GM12878 (cell line): Measurements from ENCODE around the gene TCF12. TPM values are rescaled to one million over a fixed set of nuclear protein-coding genes. Genes with fewer than 3 reads are reported as not detected.

ENCODE experiments used
- ATAC-seq: fragments of 200-7000 bp; cut with Tn5 transposase; 3 replicates; pipeline ENCODE4 v1.9.1; 2020; ENCODE audit warnings: mild to moderate bottlenecking, moderate library complexity
- BruUV-seq: library from RNA; stranded (reverse); fragments of 400-500 nt; replicated peaks from 2 replicates; lab custom pipeline; 2021; lab: Mats Ljungman, UMichigan
- CTCF ChIA-PET: fragments of 300-600 bp; sonication (Branson Sonifier 250); formaldehyde crosslinking; extraction: SDS; loops from one replicate; lab custom pipeline; 2021; ENCODE audit warnings: inconsistent platforms; lab: Yijun Ruan, JAX
- POLR2A ChIA-PET: fragments of 350-600 bp; formaldehyde crosslinking; extraction: SDS; loops from one replicate; lab custom pipeline; 2021; ENCODE audit warnings: inconsistent platforms; lab: Charles Lee
- RAD21 ChIA-PET: fragments of 300-600 bp; sonication (Branson Sonifier 250); formaldehyde crosslinking; loops from one replicate; lab custom pipeline; 2023; ENCODE audit warnings: antibody characterized with exemption; ENCODE audit not compliant: unreplicated experiment; lab: Charles Lee
- SMC1A ChIA-PET: fragments of 300-600 bp; sonication (Branson Sonifier 250); formaldehyde crosslinking; loops from one replicate; lab custom pipeline; 2023; ENCODE audit not compliant: unreplicated experiment, uncharacterized antibody; lab: Charles Lee
- DNase-seq: peaks from one replicate; pipeline ENCODE4 v3.0.0-alpha.2; 2011; ENCODE audit warnings: low read depth, low spot score
- FAIRE-seq: peaks from 3 replicates; lab custom pipeline; 2011; peaks lifted over from hg19 to GRCh38; lab: Jason Lieb, UNC
- H2AFZ ChIP-seq: 2 replicates; pipeline ENCODE4 v1.6.0; 2011; ENCODE audit warnings: low read depth, low read length, control low read depth; ENCODE audit not compliant: control insufficient read depth
- H3K27ac ChIP-seq: 2 replicates; pipeline ENCODE4 v1.5.1; 2011; ENCODE audit warnings: control low read depth; ENCODE audit not compliant: control insufficient read depth, insufficient read depth
- H3K27me3 ChIP-seq, 2 experiments: replicated peaks in 1 of 2; 2 replicates each; pipeline versions ENCODE4 v1.6.0 to v1.6.1; 2011; ENCODE audit warnings: low read length in 1 of 2; ENCODE audit not compliant: control insufficient read depth in 2 of 2, insufficient read depth in 2 of 2
- H3K36me3 ChIP-seq, 2 experiments: 2 replicates each; pipeline ENCODE4 v1.5.1; 2011; ENCODE audit warnings: low read length in 1 of 2; ENCODE audit not compliant: control insufficient read depth in 2 of 2, insufficient read depth in 2 of 2
- H3K4me1 ChIP-seq: 2 replicates; pipeline ENCODE4 v1.6.1; 2011; ENCODE audit warnings: mild to moderate bottlenecking, low read length, moderate library complexity, mixed read lengths; ENCODE audit not compliant: control insufficient read depth, insufficient read depth
- H3K4me2 ChIP-seq: 2 replicates; pipeline ENCODE4 v1.6.0; 2011; ENCODE audit warnings: control low read depth; ENCODE audit not compliant: control insufficient read depth, insufficient read depth
- H3K4me3 ChIP-seq: fragments of 200-600 bp; sonication (generic); 2 replicates; pipeline ENCODE4 v1.5.1; 2016
- H3K79me2 ChIP-seq: 2 replicates; pipeline ENCODE4 v1.6.0; 2011; ENCODE audit warnings: low read length; ENCODE audit not compliant: control insufficient read depth, insufficient read depth
- H3K9ac ChIP-seq: 2 replicates; pipeline ENCODE4 v1.8.0; 2011; ENCODE audit warnings: low read length, control low read depth, mixed read lengths; ENCODE audit not compliant: control insufficient read depth, insufficient read depth
- H3K9me3 ChIP-seq: replicated peaks from 3 replicates; pipeline ENCODE4 v1.5.1; 2011; ENCODE audit warnings: mild to moderate bottlenecking, low read length; ENCODE audit not compliant: control insufficient read depth, insufficient read depth
- H4K20me1 ChIP-seq: 2 replicates; pipeline ENCODE4 v1.6.0; 2011; ENCODE audit not compliant: control insufficient read depth, insufficient read depth
- NFIC ChIP-seq: IDR thresholded peaks from 2 replicates; pipeline ENCODE4 v1.6.1; 2012; ENCODE audit warnings: low read depth, mild to moderate bottlenecking, inconsistent platforms, low read length, moderate library complexity
- PAX5 ChIP-seq: IDR thresholded peaks from 2 replicates; pipeline ENCODE4 v1.6.1; 2011; ENCODE audit warnings: low read depth, low read length, borderline replicate concordance
- PBX3 ChIP-seq: IDR thresholded peaks from 2 replicates; pipeline ENCODE4 v1.6.1; 2011; ENCODE audit warnings: mild to moderate bottlenecking, low read depth, low read length, moderate library complexity; ENCODE audit not compliant: insufficient replicate concordance
- POU2F2 ChIP-seq: IDR thresholded peaks from 3 replicates; pipeline ENCODE4 v1.6.1; 2011; ENCODE audit warnings: low read depth, mild to moderate bottlenecking, low read length, borderline replicate concordance
- PRDM15 ChIP-seq: fragments of 450-650 bp; formaldehyde crosslinking; IDR thresholded peaks from 2 replicates; pipeline ENCODE4 v1.4.0; 2020; ENCODE audit warnings: mild to moderate bottlenecking, moderate library complexity
- RCOR1 ChIP-seq: conservative IDR thresholded peaks from 2 replicates; pipeline ENCODE4 v1.6.1; 2012; ENCODE audit warnings: low read depth, low read length, improper control_type of control experiment
- TCF7 ChIP-seq: IDR thresholded peaks from 2 replicates; pipeline ENCODE4 v1.6.1; 2014; ENCODE audit warnings: antibody characterized with exemption, borderline replicate concordance
- in situ Hi-C: fragments of 300-500 bp; cut with MboI; formaldehyde crosslinking; loops from 9 replicates; pipeline ENCODE4 v1.14.3; 2018; ENCODE audit warnings: mixed read lengths
- intact Hi-C: fragments of 100-400 bp; cut with micrococcal nuclease; formaldehyde crosslinking; loops from one replicate; pipeline ENCODE4 v1.14.2; 2022; ENCODE audit not compliant: unreplicated experiment
- polyA plus RNA-seq, 11 experiments: library from polyadenylated mRNA; depleted of rRNA in 4 of 11; unstranded in 6 of 11; stranded (reverse) in 5 of 11; fragments of >200 nt; fragmentation: Nextera tagmentation in 4 of 11; fragmentation: Illumina TruSeq in 1 of 11; extraction: Ambion mirVana in 4 of 11; extraction: Trizol in 1 of 11; gene quantifications; 1 replicate in 1 of 11; 2 replicates in 10 of 11; pipeline versions ENCODE4 v1.2.1 to v1.2.3, GENCODE V29; 2011 to 2016; ENCODE audit warnings: inconsistent platforms in 2 of 11, missing spikeins in 2 of 11, low read depth in 1 of 11
- total RNA-seq, 4 experiments: library from RNA; depleted of rRNA in 3 of 4; stranded (reverse); fragments of >200 nt in 3 of 4; fragmentation: Illumina TruSeq in 1 of 4; extraction: Trizol in 1 of 4; gene quantifications; 2 replicates each; pipeline versions ENCODE4 v1.2.1 to v1.2.3, GENCODE V29; 2013 to 2021

TCF12 gene
- total and polyA plus RNA-seq, 10 of the 15 experiments (the other 5 are each of a cell fraction or from before 2014, with no cell fraction given), result 8.2 to 70.9 (median 49.5) TPM

- TF ChIP-seq PAX5 (no peak), PBX3 (no peak), NFIC (no peak), POU2F2 (no peak)
Measured at GRCh38 chr15:56936929-56937328, 18.5 kb downstream of the TCF12 start (continued).

GRCh38 chr15:56939257-56939656 lies 20.8 kb downstream of the TCF12 start:
- Histone ChIP-seq H3K27me3 (no peaks in the 10 kb centered on the region), H3K36me3 (no peaks in the 10 kb centered on the region), H3K27ac (no peak overlapping the region), H3K4me1 (no peaks in the 10 kb centered on the region), H3K9ac (no peak overlapping the region), H3K4me2 (no peak overlapping the region), H3K9me3 (peaks cover 2% of the 10 kb centered on the region; the same call in 2 of the 3 replicates), H3K79me2 (peaks cover 27% of the 10 kb centered on the region), H2AFZ (no peak overlapping the region), H4K20me1 (no peaks in the 10 kb centered on the region), H3K4me3 (no peak overlapping the region)
- no peak for FAIRE-seq
- RAD21 ChIA-PET, result no interaction called here
- no peak for ATAC-seq
- SMC1A ChIA-PET, result interaction anchor here (0.7 to 1.4 kb wide), 4 partner anchors 9 to 249 kb away, joined by 3 to 4 read pairs (median 3); no protein-coding TSS in a partner anchor
- POLR2A ChIA-PET, result interaction anchor here (0.6 kb wide), 1 partner anchor 10 kb away, joined by 5 read pairs; no protein-coding TSS in a partner anchor
- CTCF ChIA-PET, result no interaction called here
- DNase-seq, result no peak
- TF ChIP-seq PRDM15 (CRISPR knock-in tag), result no peak
- no peak for TF ChIP-seq RCOR1
- TF ChIP-seq TCF7, result no peak
- in situ Hi-C loops (no loop called here), intact Hi-C loops (no loop called here)
- no TSS peak for BruUV-seq
